Esophagus squamous epithelium (tissue), 4 donors: ENCODE measurements around the gene ADPRM.

ENCODE experiments used
- CTCF ChIP-seq, 6 experiments: fragments of 450-650 bp in 4 of 6; fragments of 200-600 bp in 2 of 6; sonication (generic) in 2 of 6; IDR thresholded peaks; one replicate each; pipeline ENCODE4 v1.5.1; 2016 to 2019; ENCODE audit warnings: antibody characterized with exemption in 6 of 6, mild to moderate bottlenecking in 4 of 6, moderate library complexity in 4 of 6
- POLR2A ChIP-seq, 4 donors: fragments of 450-650 bp; IDR thresholded peaks; one replicate each; pipeline ENCODE4 v1.6.1; 2017; ENCODE audit warnings: antibody characterized with exemption in 4 of 4, mild to moderate bottlenecking in 4 of 4, moderate library complexity in 3 of 4

GRCh38 chr17:10718547-10718946, 21.2 kb downstream of the ADPRM start:
- TF ChIP-seq CTCF (IDR thresholded peaks at IDR 0.05) (no peak), POLR2A (IDR thresholded peaks at IDR 0.05) (no peak)
